SU-DHL-6 (cell line): ENCODE data around the gene ABCD2.
A peak's percentile ranks its signal among the peaks of the same experiment; 100 is the strongest.

Experiments
- H2AFZ ChIP-seq: fragments of 200-600 bp; sonication (generic); 2 replicates; pipeline ENCODE4 v1.6.1; 2014; ENCODE audit warnings: low read depth, mild to moderate bottlenecking, moderate library complexity, mixed read lengths, antibody characterized with exemption, low read length; ENCODE audit not compliant: severe bottlenecking
- H3F3A ChIP-seq: fragments of 200-600 bp; shearing (Covaris generic); 2 replicates; pipeline ENCODE4 v1.6.0; 2016; ENCODE audit warnings: antibody characterized with exemption, mild to moderate bottlenecking; ENCODE audit not compliant: insufficient read depth
- H3K27ac ChIP-seq: fragments of 200-600 bp; sonication (generic); 2 replicates; pipeline ENCODE4 v1.5.1; 2016; ENCODE audit warnings: low read depth, mild to moderate bottlenecking, low read length, moderate library complexity, mixed read lengths
- H3K27me3 ChIP-seq: fragments of 200-600 bp; sonication (generic), shearing (Covaris generic); 2 replicates; pipeline ENCODE4 v1.6.0; 2014; ENCODE audit warnings: mild to moderate bottlenecking, low read length
- H3K36me3 ChIP-seq: fragments of 200-600 bp; sonication (generic); 2 replicates; pipeline ENCODE4 v1.6.1; 2014; ENCODE audit warnings: mild to moderate bottlenecking, low read length, mixed read lengths
- H3K4me2 ChIP-seq: fragments of 300-600, 200-600 bp; shearing (Covaris generic), sonication (generic); 2 replicates; pipeline ENCODE4 v1.6.0; 2014; ENCODE audit warnings: low read length, low read depth, mild to moderate bottlenecking; ENCODE audit not compliant: poor library complexity, severe bottlenecking
- H3K4me3 ChIP-seq: fragments of 200-600 bp; sonication (generic); 2 replicates; pipeline ENCODE4 v1.5.1; 2014; ENCODE audit warnings: antibody characterized with exemption, low read length, mild to moderate bottlenecking, mixed read lengths; ENCODE audit not compliant: insufficient read depth, poor library complexity, severe bottlenecking
- H3K79me2 ChIP-seq: fragments of 200-600 bp; sonication (generic); 2 replicates; pipeline ENCODE4 v1.6.1; 2014; ENCODE audit warnings: mild to moderate bottlenecking, low read length, moderate library complexity; ENCODE audit not compliant: insufficient read depth
- H3K9ac ChIP-seq: fragments of 200-600 bp; sonication (generic); 2 replicates; pipeline ENCODE4 v1.7.0; 2014; ENCODE audit warnings: mild to moderate bottlenecking, low read length
- H3K9me2 ChIP-seq: fragments of 200-600 bp; sonication (generic); replicated peaks from 2 replicates; pipeline ENCODE4 v1.6.1; 2014; ENCODE audit warnings: low read length; ENCODE audit not compliant: insufficient read depth
- H3K9me3 ChIP-seq: fragments of 200-600 bp; sonication (generic); 2 replicates; pipeline ENCODE4 v1.6.1; 2014; ENCODE audit warnings: low read length, mixed read lengths; ENCODE audit not compliant: insufficient read depth
- H4K20me1 ChIP-seq: fragments of 200-600 bp; sonication (generic); 2 replicates; pipeline ENCODE4 v1.6.1; 2014; ENCODE audit warnings: low read depth, mild to moderate bottlenecking, antibody characterized with exemption, low read length, moderate library complexity, mixed read lengths
- EZH2phosphoT487 ChIP-seq: fragments of 200-600 bp; sonication (generic), shearing (Covaris generic); conservative IDR thresholded peaks from 2 replicates; pipeline ENCODE4 v1.6.1; 2018; ENCODE audit warnings: mild to moderate bottlenecking, antibody characterized with exemption, low read length, moderate library complexity, mixed read lengths
- TF ChIP-seq, protein P1 (sequence below): fragments of 200-600 bp; sonication (generic); IDR thresholded peaks from one replicate; pipeline ENCODE4 v1.5.1; 2017; ENCODE audit warnings: antibody characterized with exemption, mild to moderate bottlenecking, low read length, moderate library complexity; ENCODE audit not compliant: insufficient read depth, poor library complexity, severe bottlenecking

The ABCD2 gene

DNA sequence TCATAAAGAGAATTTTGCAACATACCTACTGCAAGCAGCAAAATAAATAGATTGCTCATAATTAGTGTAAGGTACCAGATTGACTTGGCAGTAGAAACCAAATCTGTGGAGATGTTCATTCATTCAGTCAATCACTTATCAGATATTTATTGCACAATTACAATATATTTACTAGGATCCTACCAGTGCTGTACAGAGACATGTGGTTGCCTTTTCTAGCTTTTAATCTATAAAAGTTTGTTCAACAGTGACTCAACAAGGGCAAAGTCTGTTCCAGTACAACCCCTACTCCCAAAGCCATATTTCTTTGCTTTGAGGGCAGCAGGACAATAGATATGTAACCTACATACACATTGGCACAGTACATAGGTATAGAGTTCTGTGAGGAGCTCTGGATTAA lies 27.3 kb downstream of the ABCD2 start:
- Histone ChIP-seq H3K4me3 (no peak overlapping the region), H3K27ac (no peak overlapping the region), H4K20me1 (no peaks in the 10 kb centered on the region), H3F3A (no peaks in the 10 kb centered on the region), H3K9ac (no peak overlapping the region), H3K79me2 (no peaks in the 10 kb centered on the region), H2AFZ (no peak overlapping the region), H3K36me3 (no peaks in the 10 kb centered on the region), H3K9me2 (no peaks in the 10 kb centered on the region), H3K9me3 (no peaks in the 10 kb centered on the region), H3K4me2 (no peak overlapping the region), H3K27me3 (no peaks in the 10 kb centered on the region)
- TF ChIP-seq EZH2phosphoT487 = no peak
- TF ChIP-seq, protein P1, sequence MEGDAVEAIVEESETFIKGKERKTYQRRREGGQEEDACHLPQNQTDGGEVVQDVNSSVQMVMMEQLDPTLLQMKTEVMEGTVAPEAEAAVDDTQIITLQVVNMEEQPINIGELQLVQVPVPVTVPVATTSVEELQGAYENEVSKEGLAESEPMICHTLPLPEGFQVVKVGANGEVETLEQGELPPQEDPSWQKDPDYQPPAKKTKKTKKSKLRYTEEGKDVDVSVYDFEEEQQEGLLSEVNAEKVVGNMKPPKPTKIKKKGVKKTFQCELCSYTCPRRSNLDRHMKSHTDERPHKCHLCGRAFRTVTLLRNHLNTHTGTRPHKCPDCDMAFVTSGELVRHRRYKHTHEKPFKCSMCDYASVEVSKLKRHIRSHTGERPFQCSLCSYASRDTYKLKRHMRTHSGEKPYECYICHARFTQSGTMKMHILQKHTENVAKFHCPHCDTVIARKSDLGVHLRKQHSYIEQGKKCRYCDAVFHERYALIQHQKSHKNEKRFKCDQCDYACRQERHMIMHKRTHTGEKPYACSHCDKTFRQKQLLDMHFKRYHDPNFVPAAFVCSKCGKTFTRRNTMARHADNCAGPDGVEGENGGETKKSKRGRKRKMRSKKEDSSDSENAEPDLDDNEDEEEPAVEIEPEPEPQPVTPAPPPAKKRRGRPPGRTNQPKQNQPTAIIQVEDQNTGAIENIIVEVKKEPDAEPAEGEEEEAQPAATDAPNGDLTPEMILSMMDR = no peak

DNA sequence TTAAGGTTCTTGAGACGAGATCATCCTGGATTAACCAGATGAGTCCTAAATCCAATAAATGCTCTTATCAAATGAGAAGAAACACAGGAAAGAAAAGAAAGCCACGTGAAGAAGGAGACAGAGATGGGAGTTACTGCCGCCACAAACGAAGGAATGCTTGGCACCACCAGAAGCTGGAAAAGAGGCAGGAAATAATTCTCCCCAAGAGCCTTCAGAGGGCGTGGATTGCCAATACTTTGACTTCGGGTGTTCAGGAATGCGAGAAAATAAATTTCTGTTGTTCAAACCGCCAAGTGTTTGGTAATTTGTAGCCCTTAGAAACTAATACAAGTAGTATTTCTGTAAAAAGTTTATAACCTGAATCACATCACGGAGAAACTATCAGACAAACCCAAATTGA lies 31.3 kb downstream of the ABCD2 start:
- no peak overlapping the region for H3K9ac ChIP-seq
- H3K4me3 ChIP-seq = no peak overlapping the region
- H3K4me2 ChIP-seq = no peak overlapping the region
- H3K27me3 ChIP-seq = no peaks in the 10 kb centered on the region
- no peaks in the 10 kb centered on the region for H3K79me2 ChIP-seq
- no peaks in the 10 kb centered on the region for H3K9me3 ChIP-seq
- no peaks in the 10 kb centered on the region for H4K20me1 ChIP-seq
- H3K9me2 ChIP-seq = no peaks in the 10 kb centered on the region
- TF ChIP-seq, protein P1 = no peak
- TF ChIP-seq EZH2phosphoT487 = no peak
- H2AFZ ChIP-seq = no peak overlapping the region
- no peak overlapping the region for H3K27ac ChIP-seq
- H3K36me3 ChIP-seq = no peaks in the 10 kb centered on the region
- H3F3A ChIP-seq = no peaks in the 10 kb centered on the region

DNA sequence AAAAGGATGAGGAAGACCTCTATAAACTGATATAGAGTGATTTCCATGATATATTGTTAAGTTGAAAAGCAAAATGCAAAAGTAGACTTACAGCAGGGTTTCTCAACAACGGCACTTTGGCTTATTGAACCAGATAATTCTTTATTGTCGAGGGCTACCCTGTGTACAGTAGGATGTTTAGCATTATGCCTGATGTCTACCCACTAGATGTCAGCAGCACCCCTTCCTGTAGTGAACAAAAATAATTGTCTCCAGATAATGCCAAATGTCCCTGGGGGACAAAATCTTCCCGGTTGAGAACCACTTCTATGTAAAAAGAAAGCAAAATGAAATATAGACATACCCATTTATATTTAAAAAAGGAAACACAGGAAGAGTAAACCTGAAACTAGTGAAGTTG lies 32.4 kb downstream of the ABCD2 start:
- Histone ChIP-seq H3K9ac (no peak overlapping the region), H3F3A (no peaks in the 10 kb centered on the region), H3K27ac (no peak overlapping the region), H3K4me3 (no peak overlapping the region), H3K27me3 (no peaks in the 10 kb centered on the region), H4K20me1 (no peaks in the 10 kb centered on the region), H3K9me2 (no peaks in the 10 kb centered on the region), H3K4me2 (no peak overlapping the region), H3K9me3 (no peaks in the 10 kb centered on the region), H3K36me3 (no peaks in the 10 kb centered on the region), H3K79me2 (no peaks in the 10 kb centered on the region), H2AFZ (no peak overlapping the region)
- no peak for TF ChIP-seq EZH2phosphoT487
- TF ChIP-seq, protein P1 = peak; percentile 32
